Right atrium auricular region (tissue), 2 donors: ENCODE data around the gene RNASEL. TPM values are rescaled to one million over a fixed set of nuclear protein-coding genes. Genes with fewer than 3 reads are reported as not detected.

Experiments used
- DNase-seq: peaks from one replicate; pipeline ENCODE4 v3.0.0-alpha.2; 2019; ENCODE audit warnings: low spot score
- H3K27ac ChIP-seq, 2 donors: fragments of 200-600 bp; sonication (generic); 1 replicate in 1 of 2; 2 replicates in 1 of 2; pipeline ENCODE4 v1.5.1; 2016 to 2019
- H3K27me3 ChIP-seq, 2 donors: fragments of 200-600 bp; sonication (generic); one replicate each; pipeline versions ENCODE4 v1.5.1 to v1.6.0; 2017 to 2019
- H3K36me3 ChIP-seq: fragments of 200-600 bp; sonication (generic); one replicate; pipeline ENCODE4 v1.5.1; 2016
- H3K4me1 ChIP-seq, 2 donors: fragments of 200-600 bp; sonication (generic); one replicate each; pipeline versions ENCODE4 v1.5.1 to v1.6.0; 2017 to 2019
- H3K4me3 ChIP-seq, 2 donors: fragments of 200-600 bp; sonication (generic); 1 replicate in 1 of 2; 2 replicates in 1 of 2; pipeline ENCODE4 v1.5.1; 2017 to 2019; ENCODE audit warnings: mild to moderate bottlenecking in 1 of 2, moderate library complexity in 1 of 2
- H3K9me3 ChIP-seq, 2 donors: fragments of 200-600 bp; sonication (generic); one replicate each; pipeline ENCODE4 v1.5.1; 2019
- CTCF ChIP-seq, 2 donors: fragments of 200-600 bp; sonication (generic); IDR thresholded peaks; one replicate each; pipeline ENCODE4 v1.5.1; 2019; ENCODE audit warnings: antibody characterized with exemption in 2 of 2
- total RNA-seq, 2 donors: library from RNA; depleted of rRNA; stranded (reverse); fragments of >200 nt; gene quantifications; one replicate each; pipeline ENCODE4 v1.1.0, GENCODE V29; 2016

Gene RNASEL
- total RNA-seq, 2 donors from 2014 or later, result 2.0 to 4.5 TPM

- no peak overlapping the region for H3K27ac ChIP-seq
- no peak overlapping the region for H3K4me3 ChIP-seq
- no peaks in the 10 kb centered on the region for H3K9me3 ChIP-seq
- H3K27me3 ChIP-seq, result no peaks in the 10 kb centered on the region
- no peak for TF ChIP-seq CTCF (IDR thresholded peaks at IDR 0.05)
- no peaks in the 10 kb centered on the region for H3K36me3 ChIP-seq
- DNase-seq, result no peak
- peaks cover 0 to 13% of the 10 kb centered on the region in 2 donors for H3K4me1 ChIP-seq
Observed at GRCh38 chr1:182629499-182630096, 40.5 kb upstream of the RNASEL start.

GRCh38 chr1:182629080-182629479, 40.0 kb upstream of the RNASEL start:
- TF ChIP-seq CTCF (IDR thresholded peaks at IDR 0.05), result no peak
- no peaks in the 10 kb centered on the region for H3K36me3 ChIP-seq
- no peaks in the 10 kb centered on the region for H3K27me3 ChIP-seq
- no peak overlapping the region for H3K4me3 ChIP-seq
- H3K4me1 ChIP-seq, result peaks cover 0 to 18% of the 10 kb centered on the region in 2 donors
- no peaks in the 10 kb centered on the region for H3K9me3 ChIP-seq
- DNase-seq, result no peak
- no peak overlapping the region for H3K27ac ChIP-seq

- Histone ChIP-seq H3K27ac (no peak overlapping the region), H3K9me3 (no peaks in the 10 kb centered on the region), H3K4me3 (no peak overlapping the region), H3K27me3 (no peaks in the 10 kb centered on the region), H3K36me3 (no peaks in the 10 kb centered on the region), H3K4me1 (peaks cover 0 to 22% of the 10 kb centered on the region in 2 donors)
- no peak for TF ChIP-seq CTCF (IDR thresholded peaks at IDR 0.05)
- no peak for DNase-seq
Observed at GRCh38 chr1:182628657-182629056, 39.6 kb upstream of the RNASEL start.

GRCh38 chr1:182627622-182628021, 38.6 kb upstream of the RNASEL start:
- no peak for DNase-seq
- Histone ChIP-seq H3K36me3 (no peaks in the 10 kb centered on the region), H3K27ac (no peak overlapping the region), H3K4me1 (peaks cover 0 to 30% of the 10 kb centered on the region in 2 donors), H3K9me3 (no peaks in the 10 kb centered on the region), H3K4me3 (no peak overlapping the region), H3K27me3 (no peaks in the 10 kb centered on the region)
- TF ChIP-seq CTCF (IDR thresholded peaks at IDR 0.05), result no peak

GRCh38 chr1:182626527-182626926, 37.5 kb upstream of the RNASEL start:
- no peak for DNase-seq
- Histone ChIP-seq H3K4me3 (no peak overlapping the region), H3K9me3 (no peaks in the 10 kb centered on the region), H3K27me3 (no peaks in the 10 kb centered on the region), H3K36me3 (no peaks in the 10 kb centered on the region), H3K27ac (no peak overlapping the region), H3K4me1 (peaks cover 0 to 31% of the 10 kb centered on the region in 2 donors)
- TF ChIP-seq CTCF (IDR thresholded peaks at IDR 0.05), result no peak
